Stimulated activated CD4-positive, alpha-beta T cell treated with anti-CD3 and anti-CD28 coated beads, Interleukin-12 subunit alpha, Interleukin-12 subunit beta, amount 100 ng/mL, for 4 hours (primary cell): ENCODE measurements around the gene BAD.
"Not testable (repeated sequence)": the region's sequence is repeated elsewhere in the genome, so short reads cannot be mapped to it uniquely, and the experiment has no call there.

ENCODE experiments used
- DNase-seq: peaks from one replicate; pipeline ENCODE4 v3.0.0-alpha.2; 2020

The BAD gene

DNA sequence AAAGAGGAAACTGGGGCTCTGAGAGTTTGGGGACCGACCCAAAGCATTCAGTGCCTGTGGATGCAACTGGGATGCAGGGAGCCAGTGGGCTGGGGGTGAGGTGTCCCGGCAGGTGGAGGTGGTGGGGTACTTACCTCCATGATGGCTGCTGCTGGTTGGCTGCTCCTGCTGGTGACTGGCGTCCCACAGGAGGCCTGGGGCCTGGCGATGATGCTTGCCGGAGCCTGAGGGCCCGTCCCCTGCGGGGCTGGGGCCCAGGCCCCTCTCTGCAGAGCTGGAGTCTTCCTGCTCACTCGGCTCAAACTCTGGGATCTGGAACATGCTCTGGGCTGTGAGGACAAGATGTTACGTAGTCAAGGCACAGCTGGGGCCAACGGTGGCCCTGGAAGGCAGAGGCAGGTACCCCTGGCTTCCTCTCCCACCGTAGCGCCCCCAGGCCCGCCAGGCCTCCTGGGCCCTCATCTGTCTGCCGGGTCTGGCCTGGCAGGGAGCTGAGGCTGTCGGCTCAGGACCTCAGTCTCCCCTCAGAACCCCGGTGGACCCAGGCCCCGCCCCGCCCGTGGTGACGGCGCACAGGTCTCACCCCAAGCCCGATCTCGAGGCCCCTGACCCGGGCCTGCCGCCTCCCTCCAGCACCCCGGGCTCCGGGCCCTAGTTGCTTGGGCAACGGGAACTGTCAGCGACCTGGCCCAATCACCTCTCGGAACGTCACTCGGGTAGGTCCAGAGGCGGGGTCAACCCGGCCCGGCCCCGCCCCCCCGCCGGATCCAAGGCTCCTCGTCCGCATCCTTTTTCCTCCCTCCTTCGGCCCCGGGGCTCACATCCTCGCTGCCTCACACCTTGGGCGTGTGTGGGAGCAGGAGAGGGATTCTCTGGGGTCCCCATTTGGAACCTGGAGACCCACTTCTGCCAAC lies at the start of gene BAD:
BAD (minus strand) TSS at position 618 of the 914 bp plus-strand sequence; CDS start at position 321, 297 bp downstream.
- DNase-seq: peak; percentile 92

GRCh38 chr11:64333556-64333955 lies 49.1 kb upstream of the BAD start:
- no peak for DNase-seq

- DNase-seq: peak; percentile 58
These were observed 47.3 kb upstream of the BAD start for GRCh38 chr11:64331569-64332371.

DNA sequence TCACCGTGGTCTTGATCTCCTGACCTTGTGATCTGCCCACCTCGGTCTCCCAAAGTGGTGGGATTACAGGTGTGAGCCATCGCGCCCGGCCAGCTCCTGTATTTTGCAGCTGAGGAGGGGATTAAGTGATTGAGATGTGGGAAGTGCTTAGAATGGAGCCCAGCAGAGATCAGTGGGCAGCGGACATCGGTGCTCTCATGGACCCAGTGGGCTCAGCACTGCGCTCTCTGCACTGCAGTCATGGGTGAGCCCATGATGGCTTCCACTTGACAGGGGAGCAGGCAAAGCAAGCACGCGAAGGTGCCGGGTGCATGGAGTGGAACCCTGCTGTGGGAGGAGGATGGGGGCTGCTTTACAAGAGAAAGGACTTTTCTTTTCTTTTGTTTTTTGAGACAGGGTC lies 46.4 kb upstream of the BAD start:
- no peak for DNase-seq

GRCh38 chr11:64327993-64328392 lies 43.5 kb upstream of the BAD start:
- DNase-seq: no peak

GRCh38 chr11:64327375-64327774 lies 42.9 kb upstream of the BAD start:
- DNase-seq: no peak

- no peak for DNase-seq
These were observed 40.4 kb upstream of the BAD start for GRCh38 chr11:64324692-64325469.

DNA sequence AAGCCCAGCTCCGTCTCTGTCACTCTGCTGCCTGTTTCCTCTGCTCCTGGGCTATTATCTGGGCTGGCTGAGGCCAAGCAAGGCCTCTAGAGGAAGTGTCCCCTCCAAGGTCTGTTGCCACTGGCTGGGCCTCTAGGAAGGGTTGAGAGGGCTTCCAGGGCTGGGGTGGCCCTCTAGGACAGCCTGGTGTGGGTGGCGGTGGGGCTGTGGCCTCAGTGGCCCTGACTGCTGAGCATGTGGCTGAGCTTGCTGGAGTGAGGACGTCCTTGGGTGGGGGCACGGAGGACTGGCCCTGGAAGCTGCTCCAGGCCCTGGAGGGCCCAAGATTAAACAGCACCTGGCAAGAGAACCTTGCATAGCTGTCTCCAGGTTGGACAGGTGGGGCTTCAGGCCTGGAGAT lies 39.5 kb upstream of the BAD start:
- not testable (repeated sequence) for DNase-seq

- DNase-seq: no peak
These were observed 38.9 kb upstream of the BAD start for GRCh38 chr11:64323373-64323772.

- DNase-seq: no peak
These were observed 38.4 kb upstream of the BAD start for GRCh38 chr11:64322925-64323260.

DNA sequence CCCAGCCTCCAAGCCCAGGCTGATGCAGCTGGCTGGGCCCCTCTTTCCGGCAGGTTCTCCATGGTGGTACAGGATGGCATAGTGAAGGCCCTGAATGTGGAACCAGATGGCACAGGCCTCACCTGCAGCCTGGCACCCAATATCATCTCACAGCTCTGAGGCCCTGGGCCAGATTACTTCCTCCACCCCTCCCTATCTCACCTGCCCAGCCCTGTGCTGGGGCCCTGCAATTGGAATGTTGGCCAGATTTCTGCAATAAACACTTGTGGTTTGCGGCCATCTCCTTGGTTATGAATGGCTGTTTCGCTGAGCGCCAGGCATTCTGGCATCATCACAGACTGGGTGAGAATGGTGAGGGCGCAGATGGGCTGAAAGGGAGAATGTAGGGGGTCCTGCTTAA lies 37.1 kb upstream of the BAD start:
- DNase-seq: no peak

- DNase-seq: no peak
These were observed 36.6 kb upstream of the BAD start for GRCh38 chr11:64321026-64321425.

- DNase-seq: no peak
These were observed 36.1 kb upstream of the BAD start for GRCh38 chr11:64320556-64320955.

GRCh38 chr11:64318766-64319761 lies 34.6 kb upstream of the BAD start:
- no peak for DNase-seq

DNA sequence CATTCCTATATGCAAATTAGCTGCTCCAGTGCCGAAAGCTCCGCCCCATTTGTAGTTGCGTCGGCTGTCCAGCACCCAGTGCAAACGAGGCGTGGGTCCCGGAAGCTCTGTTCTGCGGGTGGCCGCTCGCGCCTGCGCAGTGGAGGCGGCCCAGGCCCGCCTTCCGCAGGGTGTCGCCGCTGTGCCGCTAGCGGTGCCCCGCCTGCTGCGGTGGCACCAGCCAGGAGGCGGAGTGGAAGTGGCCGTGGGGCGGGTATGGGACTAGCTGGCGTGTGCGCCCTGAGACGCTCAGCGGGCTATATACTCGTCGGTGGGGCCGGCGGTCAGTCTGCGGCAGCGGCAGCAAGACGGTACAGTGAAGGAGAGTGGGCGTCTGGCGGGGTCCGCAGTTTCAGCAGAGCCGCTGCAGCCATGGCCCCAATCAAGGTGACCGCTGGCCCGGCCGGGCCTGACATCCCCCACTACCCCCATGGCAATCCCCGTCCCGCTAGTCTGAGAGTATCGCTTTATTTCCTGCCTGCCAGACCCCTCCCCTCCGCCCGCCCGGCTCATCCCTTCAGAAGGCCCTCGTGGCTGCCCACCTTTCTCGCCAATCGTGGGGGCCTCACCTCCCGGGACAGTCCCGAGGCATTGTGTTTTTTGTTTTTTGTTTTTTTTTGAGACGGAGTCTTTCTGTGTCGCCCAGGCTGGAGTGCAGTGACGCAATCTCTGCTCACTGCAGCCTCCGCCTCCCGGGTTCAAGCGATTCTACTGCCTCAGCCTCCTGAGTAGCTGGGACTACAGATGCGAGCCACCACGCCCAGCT lies 33.7 kb upstream of the BAD start, which contains the start of gene PRDX5:
PRDX5 (plus strand) TSS at position 161 of the 805 bp plus-strand sequence; CDS start at position 256, 95 bp downstream.
- peak; percentile 92 for DNase-seq

DNA sequence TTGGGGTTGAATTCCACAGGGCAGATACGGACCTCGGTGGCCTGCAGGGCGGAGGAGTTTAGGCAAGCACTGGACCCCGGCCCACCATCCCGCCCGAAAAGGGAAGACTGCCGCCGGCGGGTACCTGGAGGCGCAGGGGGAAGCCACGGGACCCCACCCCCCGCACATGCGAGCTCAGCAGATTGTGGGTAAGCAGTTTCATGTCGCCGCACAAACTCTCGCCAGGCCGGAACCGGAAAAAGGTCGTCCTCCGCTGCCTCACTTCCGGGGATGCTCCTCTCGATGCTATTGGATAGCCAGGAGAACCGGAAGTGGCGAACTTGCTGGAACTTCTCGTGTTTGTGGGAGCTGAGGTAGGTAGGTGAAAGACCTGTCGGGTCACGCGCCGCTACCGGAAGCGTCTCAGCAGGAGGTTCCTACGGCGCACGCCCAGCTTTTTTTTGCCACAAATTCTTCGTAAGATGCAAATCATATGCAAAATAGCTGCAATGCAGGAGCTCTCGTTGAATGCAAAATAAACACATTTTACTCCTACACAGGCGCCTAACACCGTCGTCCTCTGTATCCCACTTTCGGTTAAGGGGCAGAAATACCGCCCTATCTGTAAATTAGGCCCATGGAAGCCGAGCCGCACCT lies 33.0 kb upstream of the BAD start, which contains the start of gene TRMT112:
TRMT112 (minus strand) TSS at position 235 of the 636 bp plus-strand sequence; CDS start at position 202, 33 bp downstream.
- peak; percentile 91 for DNase-seq

GRCh38 chr11:64316672-64317324 lies 32.3 kb upstream of the BAD start:
- DNase-seq: no peak

DNA sequence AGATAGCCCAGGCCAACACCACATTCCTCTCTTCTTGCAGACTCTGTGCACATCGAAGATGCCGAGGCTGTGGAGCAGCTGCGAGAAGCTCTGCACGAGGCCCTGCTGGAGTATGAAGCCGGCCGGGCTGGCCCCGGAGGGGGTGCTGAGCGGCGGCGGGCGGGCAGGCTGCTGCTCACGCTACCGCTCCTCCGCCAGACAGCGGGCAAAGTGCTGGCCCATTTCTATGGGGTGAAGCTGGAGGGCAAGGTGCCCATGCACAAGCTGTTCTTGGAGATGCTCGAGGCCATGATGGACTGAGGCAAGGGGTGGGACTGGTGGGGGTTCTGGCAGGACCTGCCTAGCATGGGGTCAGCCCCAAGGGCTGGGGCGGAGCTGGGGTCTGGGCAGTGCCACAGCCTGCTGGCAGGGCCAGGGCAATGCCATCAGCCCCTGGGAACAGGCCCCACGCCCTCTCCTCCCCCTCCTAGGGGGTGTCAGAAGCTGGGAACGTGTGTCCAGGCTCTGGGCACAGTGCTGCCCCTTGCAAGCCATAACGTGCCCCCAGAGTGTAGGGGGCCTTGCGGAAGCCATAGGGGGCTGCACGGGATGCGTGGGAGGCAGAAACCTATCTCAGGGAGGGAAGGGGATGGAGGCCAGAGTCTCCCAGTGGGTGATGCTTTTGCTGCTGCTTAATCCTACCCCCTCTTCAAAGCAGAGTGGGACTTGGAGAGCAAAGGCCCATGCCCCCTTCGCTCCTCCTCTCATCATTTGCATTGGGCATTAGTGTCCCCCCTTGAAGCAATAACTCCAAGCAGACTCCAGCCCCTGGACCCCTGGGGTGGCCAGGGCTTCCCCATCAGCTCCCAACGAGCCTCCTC lies 31.4 kb upstream of the BAD start:
- not testable (repeated sequence) for DNase-seq
